GM18909 (cell line): ENCODE data around the gene MAML3.
"Not testable (repeated sequence)": the region's sequence is repeated elsewhere in the genome, so short reads cannot be mapped to it uniquely, and the experiment has no call there.

Source experiments
- ATAC-seq: cut with Tn5 transposase; IDR thresholded peaks from one replicate; pipeline ENCODE4 v1.9.1; 2021; ENCODE audit warnings: mild to moderate bottlenecking; ENCODE audit not compliant: unreplicated experiment, poor library complexity

MAML3 gene

GRCh38 chr4:139944916-139945315 is 209.1 kb downstream of the MAML3 start:
- ATAC-seq = not testable (repeated sequence)

GRCh38 chr4:139943277-139943676 is 210.7 kb downstream of the MAML3 start:
- no peak for ATAC-seq

GRCh38 chr4:139942241-139942640 is 211.7 kb downstream of the MAML3 start:
- ATAC-seq = no peak

GRCh38 chr4:139940600-139940999 is 213.4 kb downstream of the MAML3 start:
- ATAC-seq = no peak

- no peak for ATAC-seq
Observed at GRCh38 chr4:139938414-139938813, 215.6 kb downstream of the MAML3 start.

- ATAC-seq = no peak
Observed at GRCh38 chr4:139935911-139936310, 218.1 kb downstream of the MAML3 start.

- ATAC-seq = no peak
Observed at GRCh38 chr4:139934708-139935195, 219.2 kb downstream of the MAML3 start.

- ATAC-seq = no peak
Observed at GRCh38 chr4:139934057-139934707, 219.8 kb downstream of the MAML3 start.

GRCh38 chr4:139933541-139933940 is 220.4 kb downstream of the MAML3 start:
- no peak for ATAC-seq

- ATAC-seq = no peak
Observed at GRCh38 chr4:139933104-139933503, 220.9 kb downstream of the MAML3 start.

- ATAC-seq = no peak
Observed at GRCh38 chr4:139924782-139925181, 229.2 kb downstream of the MAML3 start.

- no peak for ATAC-seq
Observed at GRCh38 chr4:139922406-139923024, 231.5 kb downstream of the MAML3 start.

- no peak for ATAC-seq
Observed at GRCh38 chr4:139921429-139922184, 232.4 kb downstream of the MAML3 start.

- no peak for ATAC-seq
Observed at GRCh38 chr4:139920486-139921002, 233.4 kb downstream of the MAML3 start.

GRCh38 chr4:139919521-139919920 is 234.5 kb downstream of the MAML3 start:
- ATAC-seq = no peak

GRCh38 chr4:139919004-139919403 is 235.0 kb downstream of the MAML3 start:
- ATAC-seq = no peak

- no peak for ATAC-seq
Observed at GRCh38 chr4:139918591-139918990, 235.4 kb downstream of the MAML3 start.

GRCh38 chr4:139917896-139918295 is 236.1 kb downstream of the MAML3 start:
- ATAC-seq = no peak

- no peak for ATAC-seq
Observed at GRCh38 chr4:139916041-139916440, 237.9 kb downstream of the MAML3 start.

GRCh38 chr4:139915037-139915436 is 238.9 kb downstream of the MAML3 start:
- ATAC-seq = no peak

GRCh38 chr4:139913995-139914598 is 239.9 kb downstream of the MAML3 start:
- ATAC-seq = no peak
